CD4-positive, alpha-beta T cell treated with Interleukin-6 at 100 ng/mL for 8 hours (primary cell): Measurements from ENCODE around the gene COX5B.
"Not testable (repeated sequence)": the region's sequence is repeated elsewhere in the genome, so short reads cannot be mapped to it uniquely, and the experiment has no call there.

ENCODE experiments used
- DNase-seq: peaks from one replicate; pipeline ENCODE4 v3.0.0-alpha.2; 2020; ENCODE audit warnings: mixed read lengths, low spot score

Gene COX5B, protein sequence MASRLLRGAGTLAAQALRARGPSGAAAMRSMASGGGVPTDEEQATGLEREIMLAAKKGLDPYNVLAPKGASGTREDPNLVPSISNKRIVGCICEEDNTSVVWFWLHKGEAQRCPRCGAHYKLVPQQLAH

DNA sequence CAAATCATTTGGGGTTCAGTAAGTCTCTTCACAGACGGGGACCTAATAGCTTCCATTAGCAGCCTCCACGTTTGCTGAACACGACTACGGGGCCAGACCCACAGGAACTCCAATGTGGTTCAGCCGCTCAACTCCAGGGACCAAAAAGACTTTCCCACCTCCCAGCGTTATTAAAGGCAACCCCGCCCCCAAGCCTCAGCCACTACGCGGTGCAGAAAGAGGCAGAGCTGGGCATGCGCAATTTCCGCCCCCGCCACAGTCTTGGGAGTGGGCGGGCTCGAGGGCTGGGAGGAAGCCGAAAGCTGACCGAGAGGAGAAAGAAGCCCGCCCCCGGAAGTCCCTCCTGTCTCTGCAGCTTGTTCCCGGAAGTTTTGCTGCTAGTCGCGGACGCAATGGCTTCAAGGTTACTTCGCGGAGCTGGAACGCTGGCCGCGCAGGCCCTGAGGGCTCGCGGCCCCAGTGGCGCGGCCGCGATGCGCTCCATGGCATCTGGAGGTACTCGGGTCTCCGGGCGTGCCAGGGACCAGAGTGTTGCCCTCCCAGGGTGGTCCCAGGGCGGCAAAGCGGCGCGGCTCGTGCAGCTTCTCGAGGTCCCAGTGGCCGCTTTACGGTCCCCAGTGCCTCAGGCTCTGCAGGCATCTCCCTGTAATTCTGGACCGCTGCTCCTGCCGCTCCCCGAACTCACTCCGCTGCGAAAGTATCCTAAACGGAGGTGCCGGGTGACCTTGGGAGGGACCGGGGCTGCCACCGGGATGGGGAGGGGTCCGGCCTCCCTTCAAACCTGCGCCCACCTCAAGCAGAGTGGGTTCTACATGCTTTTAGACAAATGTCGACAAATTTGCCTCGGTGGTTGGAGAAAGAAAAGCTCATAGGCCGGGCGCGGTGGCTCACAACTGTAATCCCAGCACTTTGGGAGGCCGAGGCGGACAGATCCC, at the start of gene COX5B:
TSS of gene COX5B (plus strand) at position 368 of the 935 bp plus-strand sequence. CDS start at position 393, 25 bp downstream.
- DNase-seq, result peak; percentile 99

DNA sequence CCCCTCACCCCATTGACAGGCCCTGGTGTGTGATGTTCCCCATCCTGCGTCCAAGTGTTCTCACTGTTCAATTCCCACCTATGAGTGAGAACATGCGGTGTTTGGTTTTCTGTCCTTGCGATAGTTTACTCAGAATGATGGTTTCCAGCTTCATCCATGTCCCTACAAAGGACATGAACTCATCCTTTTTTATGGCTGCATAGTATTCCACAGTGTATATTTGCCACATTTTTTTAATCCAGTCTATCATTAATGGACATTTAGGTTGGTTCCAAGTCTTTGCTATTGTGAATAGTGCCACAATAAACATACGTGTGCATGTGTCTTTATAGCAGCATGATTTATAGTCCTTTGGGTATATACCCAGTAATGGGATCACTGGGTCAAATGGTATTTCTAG, 49.7 kb upstream of the COX5B start:
- DNase-seq, result not testable (repeated sequence)

DNA sequence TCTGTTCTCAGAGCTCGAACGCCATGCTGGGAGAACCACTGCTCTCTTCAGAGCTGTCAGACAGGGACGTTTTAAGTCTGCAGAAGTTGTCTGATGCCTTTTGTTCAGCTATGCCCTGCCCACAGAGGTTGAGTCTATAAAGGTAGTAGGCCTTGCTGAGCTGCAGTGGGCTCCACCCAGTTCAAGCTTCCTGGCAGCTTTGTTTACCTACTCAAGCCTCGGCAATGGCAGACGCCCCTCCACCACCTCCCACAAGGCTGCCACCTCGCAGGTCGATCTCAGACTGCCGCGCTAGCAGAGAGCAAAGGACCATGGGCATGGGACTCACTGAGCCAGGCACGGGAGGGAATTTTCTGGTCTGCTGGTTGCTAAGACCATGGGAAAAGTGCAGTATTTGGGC, 44.3 kb upstream of the COX5B start:
- DNase-seq, result not testable (repeated sequence)

DNA sequence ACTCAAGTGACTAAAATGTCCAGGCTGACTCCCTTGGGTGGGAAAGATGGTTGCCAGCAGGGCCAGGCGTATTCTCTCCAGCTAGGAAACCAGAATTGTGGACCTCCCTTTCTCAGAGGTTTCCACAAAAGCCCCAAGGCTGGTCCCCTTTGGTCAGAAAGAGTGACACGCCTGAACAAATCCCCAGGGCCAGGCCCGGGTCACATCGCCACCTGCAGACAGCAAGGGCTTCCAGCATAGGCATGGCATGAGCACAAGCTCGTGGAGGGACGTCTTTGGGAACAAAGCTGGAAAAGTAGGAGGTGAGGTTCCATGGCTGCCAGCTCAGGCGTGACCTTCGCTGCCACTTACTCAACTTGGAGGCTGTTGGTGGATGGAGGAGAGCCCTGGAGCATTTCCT, 40.8 kb upstream of the COX5B start:
- not testable (repeated sequence) for DNase-seq

DNA sequence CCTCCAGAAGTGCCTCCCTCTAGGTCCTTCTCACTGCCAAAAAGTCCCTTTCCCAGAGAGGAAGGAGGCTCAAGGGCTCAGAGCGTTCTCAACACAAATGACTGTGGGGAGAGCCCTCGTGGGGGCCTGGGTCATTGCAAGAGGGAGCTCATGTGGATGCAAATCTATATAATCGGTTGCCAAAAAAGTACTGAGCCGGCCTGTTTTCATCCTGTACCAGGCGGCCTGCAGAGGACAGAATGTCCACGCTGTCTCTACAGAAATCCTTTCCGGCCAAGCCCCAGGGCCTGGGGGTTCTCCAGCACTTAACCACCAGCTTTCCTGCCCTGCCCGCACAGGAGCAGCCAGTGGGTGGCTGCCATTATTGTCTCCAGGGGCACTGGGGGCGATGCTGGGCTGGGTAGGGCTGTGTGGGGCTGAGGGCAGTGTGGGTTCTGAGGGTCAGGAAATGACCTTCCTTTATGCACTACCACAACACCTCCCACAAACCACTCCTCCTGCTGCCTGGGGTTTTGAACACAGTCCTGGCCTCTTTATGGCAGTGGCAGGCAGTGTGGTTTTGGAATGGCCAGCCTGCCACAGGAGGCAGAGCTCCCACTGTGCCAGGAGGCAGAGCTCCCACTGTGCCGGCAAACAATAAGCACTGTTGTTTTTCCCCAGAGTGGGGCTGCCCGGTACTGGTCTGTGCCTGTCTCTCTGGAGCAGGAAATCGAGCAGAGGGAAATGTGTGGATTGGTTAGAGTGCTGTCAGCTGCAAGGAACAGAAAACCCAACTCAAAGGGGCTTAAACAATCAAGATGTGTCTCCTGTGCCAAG, 40.1 kb upstream of the COX5B start:
- not testable (repeated sequence) for DNase-seq

DNA sequence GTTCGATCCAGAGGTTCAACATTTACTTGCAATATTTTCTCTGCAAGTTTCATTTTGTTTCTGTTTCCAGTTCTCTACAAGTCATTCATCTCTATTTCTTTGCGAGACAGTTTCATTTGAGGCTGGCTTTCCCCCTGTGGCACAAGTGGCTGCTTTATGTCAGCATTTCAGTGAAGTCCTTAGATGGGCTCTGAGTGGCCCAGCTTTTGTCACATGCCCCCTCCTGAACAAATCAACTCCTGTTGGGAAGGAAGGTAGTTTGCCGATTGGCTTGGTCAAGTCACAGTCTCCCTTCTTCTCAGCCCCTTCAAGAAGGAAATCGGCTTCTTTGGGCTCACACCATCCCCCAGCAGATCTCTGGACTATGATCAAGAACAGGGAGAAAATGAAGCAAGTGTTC, 37.1 kb upstream of the COX5B start:
- not testable (repeated sequence) for DNase-seq

DNA sequence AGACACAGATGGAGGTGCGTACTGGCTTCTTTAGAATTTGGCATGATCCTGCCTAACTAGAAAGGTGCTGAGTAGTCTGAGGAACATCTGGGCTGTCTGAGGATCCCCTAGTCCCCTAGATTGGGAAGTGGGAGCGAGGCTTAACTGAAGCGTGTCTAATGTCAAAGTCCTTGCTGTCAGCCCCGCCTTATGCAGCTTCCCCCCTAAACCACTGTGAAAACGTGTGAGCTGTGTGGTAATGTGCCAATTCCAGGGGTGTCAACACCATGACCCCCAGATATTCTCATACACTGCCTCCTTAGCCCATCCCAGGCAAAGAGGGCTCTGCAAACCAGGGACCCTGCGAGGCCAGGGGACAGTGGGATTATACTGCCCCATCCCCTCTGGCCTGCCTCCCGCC, 34.0 kb upstream of the COX5B start:
- DNase-seq, result not testable (repeated sequence)

DNA sequence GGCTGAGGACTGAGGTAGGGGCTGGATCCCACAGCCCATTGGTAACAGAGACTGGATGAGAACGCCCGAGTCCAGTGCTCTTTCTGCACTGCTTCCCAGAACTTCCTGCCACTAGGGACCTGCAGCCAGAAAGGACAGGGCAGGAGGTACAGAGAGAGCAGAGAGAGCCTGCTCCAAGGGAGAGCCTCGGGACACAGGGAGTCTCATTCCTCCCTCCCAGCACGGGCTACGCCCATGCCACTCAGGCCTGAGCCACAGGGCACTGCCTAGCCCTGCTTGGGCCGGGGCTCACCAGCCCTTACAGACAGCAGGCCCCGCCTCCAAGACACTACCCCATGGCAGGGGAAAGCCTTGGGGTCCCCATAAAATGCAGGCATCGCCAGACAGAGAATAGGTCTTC, 30.1 kb upstream of the COX5B start:
- not testable (repeated sequence) for DNase-seq

DNA sequence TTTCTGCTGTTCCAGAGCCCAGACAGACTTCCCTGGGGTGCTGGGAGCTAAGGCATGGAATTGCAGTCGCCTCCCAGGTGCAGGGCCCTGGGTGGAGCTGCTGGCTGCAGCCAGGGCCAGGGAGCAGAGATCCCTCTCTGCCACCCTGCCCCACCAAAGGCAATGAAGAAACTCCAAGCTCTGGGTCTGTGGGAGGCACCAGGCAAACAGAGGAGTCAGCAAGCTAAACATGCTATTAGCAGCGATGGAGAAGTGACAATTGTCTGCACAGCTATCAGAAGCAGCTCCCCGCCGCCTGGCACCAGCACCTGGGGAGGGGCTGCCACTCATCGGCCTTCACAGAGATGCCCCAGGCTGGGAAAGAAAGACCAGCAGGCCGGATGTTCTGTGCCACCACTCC, 28.0 kb upstream of the COX5B start:
- no peak for DNase-seq

DNA sequence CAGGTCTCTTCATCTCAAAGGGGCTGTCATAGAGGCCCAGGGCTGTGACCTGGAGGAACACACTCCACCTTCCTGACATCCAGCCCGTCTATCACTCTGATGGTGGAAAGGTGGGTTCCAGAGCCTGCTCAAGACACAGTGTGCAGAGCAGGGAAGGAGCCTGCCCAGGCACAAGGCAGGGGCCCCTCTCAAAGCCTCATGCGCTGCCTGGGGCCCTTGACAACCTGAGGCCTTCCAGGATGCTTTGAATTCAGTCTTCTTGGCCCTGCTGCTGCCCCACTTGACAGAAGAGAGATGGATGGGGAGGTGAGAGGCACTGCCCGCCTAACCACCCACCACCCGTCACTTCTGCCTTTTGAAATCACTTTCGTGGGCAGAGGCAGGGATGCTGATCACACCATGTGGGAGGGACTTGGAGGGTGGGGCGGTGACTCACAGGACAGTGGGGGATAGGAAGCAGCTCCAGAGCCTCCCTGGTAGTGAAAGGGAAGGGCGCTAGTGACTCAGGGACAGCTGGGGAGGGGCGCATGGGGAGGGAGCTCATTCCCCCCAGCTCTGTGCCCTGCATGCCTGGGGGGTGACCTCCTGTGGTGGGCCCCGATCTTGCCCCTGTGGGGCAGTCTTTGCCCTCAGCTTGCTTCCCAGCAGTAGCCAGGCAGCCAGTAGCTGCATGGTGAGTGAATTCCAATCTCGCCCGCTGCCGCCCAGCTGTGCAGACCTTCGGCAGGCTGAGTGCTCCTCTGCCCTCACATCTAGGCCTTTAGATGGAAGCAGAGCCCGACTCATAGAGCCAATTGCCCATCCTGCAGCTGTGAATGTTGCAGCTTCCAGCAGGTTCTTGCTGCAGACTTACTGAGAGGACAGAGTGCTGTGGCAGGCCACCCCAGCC, 26.7 kb upstream of the COX5B start:
- DNase-seq, result not testable (repeated sequence)

DNA sequence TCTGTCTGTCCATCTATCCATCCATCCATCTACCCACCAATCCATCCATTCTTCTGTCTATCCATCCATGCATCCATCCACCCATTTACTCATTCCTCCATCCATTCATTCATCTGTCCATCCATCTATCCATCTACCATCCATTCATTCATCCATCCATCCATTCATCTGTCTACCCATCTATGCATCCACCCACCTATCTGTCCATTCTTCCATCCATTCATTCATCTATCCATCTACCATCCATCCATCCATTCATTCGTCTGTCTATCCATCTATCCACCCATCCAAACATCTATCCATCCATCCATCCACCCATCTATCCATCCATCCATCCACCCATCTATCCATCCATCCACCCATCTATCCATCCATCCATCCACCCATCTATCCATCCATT, 25.4 kb upstream of the COX5B start:
- DNase-seq, result not testable (repeated sequence)

DNA sequence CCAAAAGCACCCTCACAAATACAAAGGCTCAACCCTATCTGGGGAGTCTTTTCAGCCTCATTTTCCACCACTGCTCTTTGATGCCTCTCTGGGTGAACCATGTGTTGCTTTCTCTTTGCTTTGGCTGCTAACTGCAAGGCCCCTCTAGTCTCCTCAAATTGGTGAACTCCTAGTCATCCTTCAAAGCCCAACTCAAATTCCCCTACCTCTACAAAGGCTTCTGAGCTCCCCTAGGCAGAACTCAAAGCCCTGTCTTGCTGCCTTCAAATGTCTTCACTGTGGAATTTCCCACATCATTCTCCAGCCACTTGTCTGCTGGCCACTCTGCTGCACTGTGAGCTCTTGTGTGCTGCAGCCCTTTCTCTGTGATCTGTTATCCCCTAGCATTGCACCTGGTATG, 22.9 kb upstream of the COX5B start:
- not testable (repeated sequence) for DNase-seq

DNA sequence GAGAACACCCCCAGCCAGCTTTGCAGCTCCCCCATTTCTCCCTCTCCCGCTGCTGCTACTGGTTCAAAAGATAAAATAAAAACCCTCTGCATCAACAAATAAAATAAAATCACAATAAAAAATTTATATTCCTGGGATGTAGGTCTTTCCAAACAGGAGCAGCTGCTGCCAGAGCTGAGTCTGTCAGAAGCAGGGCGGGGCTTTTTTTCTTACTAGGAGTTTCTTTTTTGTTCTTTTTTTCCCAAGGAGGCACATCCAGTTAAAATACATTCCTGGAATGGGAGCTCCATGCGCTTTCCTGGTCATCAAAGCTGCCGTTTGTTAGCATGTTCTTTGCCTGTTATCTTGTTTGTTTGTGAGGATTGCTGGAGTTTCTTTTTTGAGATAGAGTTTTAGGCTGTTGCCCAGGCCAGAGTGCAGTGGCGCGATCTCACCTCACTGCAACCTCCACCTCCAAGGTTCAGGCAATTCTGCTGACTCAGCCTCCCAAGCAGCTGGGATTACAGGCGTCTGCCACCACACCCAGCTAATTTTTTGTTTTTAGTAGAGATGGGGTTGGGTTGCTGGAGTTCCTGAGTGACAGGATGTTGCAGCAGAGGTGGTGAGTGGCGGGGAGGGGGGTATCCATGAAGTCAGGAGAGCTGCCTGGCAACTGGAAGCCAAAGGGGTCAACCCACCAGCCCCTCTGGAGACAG, 20.4 kb upstream of the COX5B start:
- not testable (repeated sequence) for DNase-seq

DNA sequence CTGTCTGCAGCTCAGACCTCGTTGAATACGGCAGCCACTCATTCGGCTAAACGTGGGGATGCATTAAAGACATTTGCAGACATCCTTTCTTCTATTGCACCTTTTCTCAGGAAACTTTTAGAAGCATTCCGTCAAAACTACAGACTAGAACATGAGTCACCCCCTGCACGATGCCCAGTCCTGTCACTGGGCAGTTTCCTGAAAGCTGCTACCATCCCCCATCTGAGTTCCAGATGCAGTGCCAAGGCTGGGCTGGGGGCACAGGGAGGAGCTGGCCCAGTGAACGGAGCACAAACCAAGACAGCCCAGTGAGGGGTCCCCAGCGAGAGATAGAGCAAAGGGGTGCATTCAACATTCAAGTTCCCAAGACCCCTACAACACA, 19.8 kb upstream of the COX5B start:
- not testable (repeated sequence) for DNase-seq

DNA sequence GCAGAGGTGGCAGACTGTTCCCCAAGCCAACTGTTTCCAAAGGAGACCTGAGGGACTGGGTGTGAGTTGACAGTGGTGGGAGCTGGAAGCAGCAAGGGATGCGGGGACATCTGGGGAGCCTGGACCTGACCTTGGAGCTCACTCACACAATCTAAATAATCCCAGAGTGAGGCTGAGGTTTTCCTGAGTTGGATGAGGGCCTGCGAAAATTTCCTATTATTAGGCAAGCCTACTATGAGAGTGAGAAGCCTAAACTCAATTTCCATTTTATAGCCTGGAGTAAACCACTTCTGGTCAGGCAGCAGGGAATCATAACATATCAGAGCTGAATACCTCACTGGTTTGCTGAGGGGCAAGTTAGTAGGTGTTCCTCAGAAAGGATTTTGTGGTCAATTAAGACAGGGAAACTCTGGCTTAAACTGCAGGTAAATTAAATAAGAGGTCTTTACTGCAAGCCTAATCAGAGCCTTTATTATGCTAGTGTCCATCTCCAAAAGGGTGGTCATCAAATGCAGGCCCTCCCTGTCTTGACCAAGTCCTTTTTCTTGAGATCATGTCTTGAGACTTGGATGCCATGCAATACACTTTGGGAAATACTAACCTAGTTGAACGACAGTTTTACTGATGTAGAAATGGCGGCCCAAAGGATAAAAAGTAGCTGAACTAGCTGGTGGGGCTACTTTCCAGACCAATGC, 1.7 kb upstream of the COX5B start:
- DNase-seq, result no peak

DNA sequence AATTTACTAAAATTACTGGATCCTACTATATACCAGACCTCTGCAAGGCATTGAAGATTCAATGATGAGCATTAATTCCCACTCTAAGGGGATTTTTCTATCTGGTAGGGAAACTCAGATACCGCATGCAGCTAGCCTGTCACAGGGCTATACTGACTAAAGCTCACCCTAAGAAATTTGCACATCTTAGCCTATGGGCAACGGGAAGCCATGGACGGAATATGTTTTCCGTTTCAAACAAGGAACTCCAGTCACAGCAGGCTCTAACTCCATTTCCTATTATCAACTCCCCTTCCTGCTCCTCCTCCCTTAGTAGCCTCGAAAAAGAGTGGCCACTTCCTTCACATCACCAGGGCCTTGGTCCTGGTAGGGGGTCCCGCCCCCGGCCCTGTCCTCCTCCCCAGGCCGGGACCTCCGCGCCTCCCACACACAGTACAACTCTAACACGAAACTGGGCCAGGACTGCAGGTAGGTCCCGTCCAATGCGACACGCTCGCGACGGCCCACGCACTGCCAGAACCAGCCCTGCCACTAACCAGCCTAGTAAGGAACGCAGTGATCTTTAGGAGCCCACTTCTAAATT, 659 bp upstream of the COX5B start:
- no peak for DNase-seq

DNA sequence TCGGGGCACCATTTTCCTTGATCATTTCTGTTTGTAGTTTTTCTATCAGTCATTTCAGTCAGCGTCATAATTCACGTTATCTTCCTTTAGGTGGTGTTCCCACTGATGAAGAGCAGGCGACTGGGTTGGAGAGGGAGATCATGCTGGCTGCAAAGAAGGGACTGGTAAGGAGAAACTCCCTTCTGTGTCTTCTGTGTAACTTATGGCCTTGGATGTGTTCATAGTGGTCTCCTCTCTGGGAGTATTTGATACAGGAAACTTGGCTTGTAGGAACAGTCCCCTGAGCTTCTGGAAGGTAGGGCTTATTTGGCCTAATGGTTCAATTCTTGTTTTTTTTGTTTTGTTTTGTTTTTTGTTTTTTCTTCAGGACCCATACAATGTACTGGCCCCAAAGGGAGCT, 1.1 kb downstream of the COX5B start:
- DNase-seq, result no peak

DNA sequence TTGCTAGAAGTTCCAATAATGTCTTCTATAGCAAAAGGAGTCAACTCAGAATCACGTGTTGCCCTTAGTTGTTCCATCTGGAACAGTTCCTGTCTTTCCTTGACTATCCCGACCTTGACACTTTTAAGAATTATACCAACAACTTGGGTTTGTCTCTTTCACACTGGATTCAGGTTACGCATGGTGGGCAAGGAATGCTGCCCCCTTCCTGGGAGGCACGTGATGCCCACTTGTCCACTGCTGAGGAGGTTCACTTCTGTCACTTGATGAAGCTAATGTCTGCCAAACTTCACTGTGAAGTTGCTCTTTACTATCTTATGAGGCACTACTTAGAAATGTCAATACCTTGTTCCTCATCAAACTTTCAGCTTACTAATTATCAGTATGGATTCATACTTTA, 5.3 kb downstream of the COX5B start:
- DNase-seq, result no peak

DNA sequence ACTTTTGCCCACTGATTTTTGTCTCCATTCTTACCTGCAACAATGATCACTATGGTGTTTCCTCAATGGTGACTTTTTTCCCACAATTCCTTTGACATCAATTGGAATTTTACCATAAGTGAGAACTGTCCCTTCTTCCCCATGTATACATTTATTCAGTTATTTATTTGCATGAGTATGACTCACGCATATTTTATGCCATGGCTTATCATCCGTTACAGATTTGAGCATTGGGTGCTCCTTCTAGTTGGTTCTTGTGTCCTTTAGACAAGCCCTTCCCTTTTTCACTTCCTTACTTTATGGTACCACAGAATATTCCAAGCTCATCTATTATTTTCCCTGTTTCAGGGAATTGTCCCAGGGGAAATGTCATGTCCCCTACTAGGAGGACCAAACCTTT, 7.6 kb downstream of the COX5B start:
- no peak for DNase-seq

DNA sequence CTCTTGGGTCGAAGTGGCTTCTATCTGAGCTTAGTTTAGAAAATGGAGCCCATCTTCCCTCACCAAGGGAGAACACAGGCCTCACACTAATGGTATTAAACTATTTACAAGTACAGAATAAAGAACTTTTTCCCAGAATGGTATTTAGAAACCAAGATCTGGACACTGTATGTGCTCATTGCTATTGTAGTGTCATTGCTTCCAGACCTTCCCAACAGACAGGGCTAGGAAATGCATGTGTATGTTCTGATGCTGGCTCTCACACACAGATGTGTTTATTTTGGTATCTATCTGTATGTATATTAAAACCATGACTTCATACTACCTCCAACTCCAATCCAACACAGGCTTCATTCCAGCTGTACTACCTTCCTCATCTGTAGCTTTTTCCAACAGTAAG, 8.0 kb downstream of the COX5B start:
- no peak for DNase-seq
